ENCODE results near the gene ENTPD6. TPM values are rescaled to one million over a fixed set of nuclear protein-coding genes. Genes with fewer than 3 reads are reported as not detected.

ENTPD6 gene
- total RNA-seq, 1 donor from 2014 or later = 73.4 TPM

DNA sequence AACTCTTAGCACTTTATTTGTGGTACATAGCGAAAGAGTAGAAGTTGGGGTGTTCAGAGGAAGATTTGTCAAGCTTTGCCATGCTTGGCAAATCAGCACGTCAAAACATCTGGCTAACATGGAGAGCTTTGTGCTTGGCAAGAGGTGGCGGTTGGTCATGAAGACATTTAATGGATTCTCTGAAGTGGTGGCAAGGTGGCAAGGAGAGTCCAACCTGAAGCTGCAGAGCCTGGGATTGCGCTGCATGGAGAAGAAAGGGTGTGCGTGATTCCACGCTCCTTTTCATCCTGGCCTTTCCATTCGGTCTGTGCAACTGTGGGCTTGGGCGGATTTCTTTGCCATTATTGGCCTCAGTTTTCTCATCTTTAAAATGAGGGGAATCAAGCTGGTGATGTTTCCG lies 55.5 kb downstream of the ENTPD6 start:
- DNase-seq (ENCODE audit: low read depth, low spot score) = no peak

GRCh38 chr20:25251558-25251957 lies 56.0 kb downstream of the ENTPD6 start:
- H3K4me3 Mint-ChIP-seq = peak overlapping the region; percentile 96
- no peak for DNase-seq (ENCODE audit: low read depth, low spot score)

More for the DNA sequence above, 55.5 kb downstream of the ENTPD6 start:
- no peaks in the 10 kb centered on the region for H3K36me3 Mint-ChIP-seq (ENCODE audit: low read depth)
- TF ChIP-seq, protein P1, sequence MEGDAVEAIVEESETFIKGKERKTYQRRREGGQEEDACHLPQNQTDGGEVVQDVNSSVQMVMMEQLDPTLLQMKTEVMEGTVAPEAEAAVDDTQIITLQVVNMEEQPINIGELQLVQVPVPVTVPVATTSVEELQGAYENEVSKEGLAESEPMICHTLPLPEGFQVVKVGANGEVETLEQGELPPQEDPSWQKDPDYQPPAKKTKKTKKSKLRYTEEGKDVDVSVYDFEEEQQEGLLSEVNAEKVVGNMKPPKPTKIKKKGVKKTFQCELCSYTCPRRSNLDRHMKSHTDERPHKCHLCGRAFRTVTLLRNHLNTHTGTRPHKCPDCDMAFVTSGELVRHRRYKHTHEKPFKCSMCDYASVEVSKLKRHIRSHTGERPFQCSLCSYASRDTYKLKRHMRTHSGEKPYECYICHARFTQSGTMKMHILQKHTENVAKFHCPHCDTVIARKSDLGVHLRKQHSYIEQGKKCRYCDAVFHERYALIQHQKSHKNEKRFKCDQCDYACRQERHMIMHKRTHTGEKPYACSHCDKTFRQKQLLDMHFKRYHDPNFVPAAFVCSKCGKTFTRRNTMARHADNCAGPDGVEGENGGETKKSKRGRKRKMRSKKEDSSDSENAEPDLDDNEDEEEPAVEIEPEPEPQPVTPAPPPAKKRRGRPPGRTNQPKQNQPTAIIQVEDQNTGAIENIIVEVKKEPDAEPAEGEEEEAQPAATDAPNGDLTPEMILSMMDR (conservative IDR thresholded peaks at IDR 0.05) = no peak
- no peaks in the 10 kb centered on the region for H3K9me3 Mint-ChIP-seq
- peaks cover 12% of the 10 kb centered on the region for H3K27me3 Mint-ChIP-seq (ENCODE audit: low read depth)
- H3K4me3 Mint-ChIP-seq = peak overlapping the region; percentile 96
- peaks cover 63% of the 10 kb centered on the region for H3K4me1 Mint-ChIP-seq
- H3K27ac Mint-ChIP-seq (ENCODE audit: unreplicated experiment) = no peak overlapping the region

GRCh38 chr20:25252230-25252651 lies 56.7 kb downstream of the ENTPD6 start:
- TF ChIP-seq, protein P1 (conservative IDR thresholded peaks at IDR 0.05) = no peak
- Mint-ChIP-seq H3K4me1 (peaks cover 56% of the 10 kb centered on the region), H3K36me3 (ENCODE audit: low read depth) (no peaks in the 10 kb centered on the region), H3K27ac (ENCODE audit: unreplicated experiment) (peak overlapping the region; percentile 75), H3K4me3 (peak overlapping the region; percentile 96), H3K9me3 (no peaks in the 10 kb centered on the region), H3K27me3 (ENCODE audit: low read depth) (no peaks in the 10 kb centered on the region)
- no peak for DNase-seq (ENCODE audit: low read depth, low spot score)

More at GRCh38 chr20:25251558-25251957, 56.0 kb downstream of the ENTPD6 start:
- TF ChIP-seq, protein P1 (conservative IDR thresholded peaks at IDR 0.05) = no peak
- peaks cover 6% of the 10 kb centered on the region for H3K27me3 Mint-ChIP-seq (ENCODE audit: low read depth)
- peaks cover 63% of the 10 kb centered on the region for H3K4me1 Mint-ChIP-seq
- H3K27ac Mint-ChIP-seq (ENCODE audit: unreplicated experiment) = peak overlapping the region; percentile 43
- H3K9me3 Mint-ChIP-seq = no peaks in the 10 kb centered on the region
- no peaks in the 10 kb centered on the region for H3K36me3 Mint-ChIP-seq (ENCODE audit: low read depth)

- Mint-ChIP-seq H3K9me3 (no peaks in the 10 kb centered on the region), H3K4me1 (peaks cover 55% of the 10 kb centered on the region), H3K4me3 (no peak overlapping the region), H3K36me3 (ENCODE audit: low read depth) (peaks cover 3% of the 10 kb centered on the region), H3K27ac (ENCODE audit: unreplicated experiment) (no peak overlapping the region), H3K27me3 (ENCODE audit: low read depth) (no peaks in the 10 kb centered on the region)
- no peak for DNase-seq (ENCODE audit: low read depth, low spot score)
- TF ChIP-seq, protein P1 (conservative IDR thresholded peaks at IDR 0.05) = no peak
These were observed 57.3 kb downstream of the ENTPD6 start for GRCh38 chr20:25252686-25253421.

DNA sequence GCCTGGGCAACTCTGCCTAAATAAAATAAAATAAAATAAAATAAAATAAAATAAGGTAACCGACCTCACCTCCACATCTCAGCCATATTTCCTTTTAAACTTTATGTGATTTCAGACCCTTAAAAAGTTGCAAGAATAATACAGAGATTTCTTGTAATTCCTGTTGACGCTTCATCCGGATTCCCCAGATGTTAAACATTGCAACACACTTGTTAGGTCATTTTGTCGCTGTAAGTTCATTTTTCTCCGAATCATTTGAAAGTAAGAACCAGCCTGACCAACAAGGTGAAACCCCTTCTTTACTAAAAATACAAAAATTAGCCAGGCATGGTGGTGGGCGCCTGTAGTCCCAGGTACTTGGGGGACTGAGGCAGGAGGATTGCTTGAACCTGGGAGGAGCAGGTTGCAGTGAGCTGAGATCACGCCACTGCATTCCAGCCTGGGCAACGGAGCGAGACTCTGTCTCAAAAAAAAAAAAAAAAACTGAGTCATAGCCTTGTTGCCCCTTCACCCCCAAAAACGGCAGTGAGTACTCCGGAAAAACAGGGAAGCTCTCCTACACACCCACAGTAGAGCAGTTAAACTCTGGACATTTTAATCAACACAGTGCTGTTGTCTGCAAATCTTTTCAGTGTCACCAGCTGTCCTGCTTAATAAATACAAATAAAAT lies 58.2 kb downstream of the ENTPD6 start:
- Mint-ChIP-seq H3K4me3 (peak overlapping the region; percentile 21), H3K4me1 (peaks cover 53% of the 10 kb centered on the region), H3K27ac (ENCODE audit: unreplicated experiment) (no peak overlapping the region), H3K27me3 (ENCODE audit: low read depth) (no peaks in the 10 kb centered on the region), H3K9me3 (no peaks in the 10 kb centered on the region), H3K36me3 (ENCODE audit: low read depth) (peaks cover 8% of the 10 kb centered on the region)
- TF ChIP-seq, protein P1 (conservative IDR thresholded peaks at IDR 0.05) = no peak
- DNase-seq (ENCODE audit: low read depth, low spot score) = no peak
